ENCODE measurements around the gene CMYA5.

- TF ChIP-seq BACH2 (CRISPR knock-in tag; IDR thresholded peaks at IDR 0.05; ENCODE audit: borderline replicate concordance) (no peak), ESRRG (CRISPR knock-in tag; IDR thresholded peaks at IDR 0.05) (no peak), PATZ1 (CRISPR knock-in tag; IDR thresholded peaks at IDR 0.05; ENCODE audit: borderline replicate concordance) (no peak), RARB (CRISPR knock-in tag; IDR thresholded peaks at IDR 0.05) (no peak), ZNF565 (CRISPR knock-in tag; conservative IDR thresholded peaks at IDR 0.05; ENCODE audit: low read depth) (no peak), ARNTL (CRISPR knock-in tag; IDR thresholded peaks at IDR 0.05; ENCODE audit: borderline replicate concordance, low read depth) (no peak)
- TF ChIP-seq, protein P1, sequence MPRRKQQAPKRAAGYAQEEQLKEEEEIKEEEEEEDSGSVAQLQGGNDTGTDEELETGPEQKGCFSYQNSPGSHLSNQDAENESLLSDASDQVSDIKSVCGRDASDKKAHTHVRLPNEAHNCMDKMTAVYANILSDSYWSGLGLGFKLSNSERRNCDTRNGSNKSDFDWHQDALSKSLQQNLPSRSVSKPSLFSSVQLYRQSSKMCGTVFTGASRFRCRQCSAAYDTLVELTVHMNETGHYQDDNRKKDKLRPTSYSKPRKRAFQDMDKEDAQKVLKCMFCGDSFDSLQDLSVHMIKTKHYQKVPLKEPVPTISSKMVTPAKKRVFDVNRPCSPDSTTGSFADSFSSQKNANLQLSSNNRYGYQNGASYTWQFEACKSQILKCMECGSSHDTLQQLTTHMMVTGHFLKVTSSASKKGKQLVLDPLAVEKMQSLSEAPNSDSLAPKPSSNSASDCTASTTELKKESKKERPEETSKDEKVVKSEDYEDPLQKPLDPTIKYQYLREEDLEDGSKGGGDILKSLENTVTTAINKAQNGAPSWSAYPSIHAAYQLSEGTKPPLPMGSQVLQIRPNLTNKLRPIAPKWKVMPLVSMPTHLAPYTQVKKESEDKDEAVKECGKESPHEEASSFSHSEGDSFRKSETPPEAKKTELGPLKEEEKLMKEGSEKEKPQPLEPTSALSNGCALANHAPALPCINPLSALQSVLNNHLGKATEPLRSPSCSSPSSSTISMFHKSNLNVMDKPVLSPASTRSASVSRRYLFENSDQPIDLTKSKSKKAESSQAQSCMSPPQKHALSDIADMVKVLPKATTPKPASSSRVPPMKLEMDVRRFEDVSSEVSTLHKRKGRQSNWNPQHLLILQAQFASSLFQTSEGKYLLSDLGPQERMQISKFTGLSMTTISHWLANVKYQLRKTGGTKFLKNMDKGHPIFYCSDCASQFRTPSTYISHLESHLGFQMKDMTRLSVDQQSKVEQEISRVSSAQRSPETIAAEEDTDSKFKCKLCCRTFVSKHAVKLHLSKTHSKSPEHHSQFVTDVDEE (CRISPR knock-in tag; IDR thresholded peaks at IDR 0.05), result no peak
Measured at GRCh38 chr5:79689541-79690466, at the start of gene CMYA5.
